ENCODE measurements around the gene SLC49A3. TPM values are rescaled to one million over a fixed set of nuclear protein-coding genes. Genes with fewer than 3 reads are reported as not detected.
A peak's percentile ranks its signal among the peaks of the same experiment; 100 is the strongest.

SLC49A3 gene
- total and polyA plus RNA-seq, 2 of the 8 experiments (the other 6 are each of a cell fraction or from before 2014, with no cell fraction given), result 5.0 to 8.8 TPM

DNA sequence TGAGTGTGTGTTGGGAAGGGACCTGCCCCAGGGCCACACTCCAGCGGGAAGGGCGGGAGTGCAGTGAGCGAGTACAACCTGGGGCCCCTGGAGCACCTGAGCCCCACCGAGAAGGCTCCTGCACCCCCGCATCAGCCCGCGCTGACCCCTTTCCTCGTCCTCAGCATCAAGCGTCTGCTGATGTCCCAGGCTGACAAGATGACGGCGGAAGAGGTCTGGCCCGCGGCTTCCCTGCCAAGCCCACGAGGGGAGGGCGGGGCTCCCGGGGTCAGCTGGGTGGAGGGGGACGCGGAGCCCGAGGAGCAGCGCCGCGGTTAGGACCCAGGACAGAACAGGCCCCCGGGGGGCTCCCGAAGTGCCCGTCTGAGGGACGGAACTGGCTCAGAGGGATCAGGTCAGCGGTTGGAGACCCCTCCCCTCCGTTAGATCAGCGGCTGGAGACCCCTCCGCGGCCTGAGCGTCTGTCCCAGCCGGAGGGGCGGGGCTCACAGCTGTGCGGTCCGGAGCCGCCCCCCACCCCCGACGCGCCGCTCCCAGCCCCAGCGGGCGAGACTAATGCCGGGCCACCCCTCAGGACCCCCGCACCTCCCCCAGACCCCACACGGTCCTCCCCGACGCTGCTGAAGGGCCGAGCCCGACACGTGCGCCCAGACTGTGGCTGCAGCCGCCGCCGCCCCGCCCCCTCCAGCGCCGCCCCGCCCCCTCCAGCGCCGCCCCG, 7.9 kb downstream of the SLC49A3 start (continued):
- TF ChIP-seq GTF2F1 (IDR thresholded peaks at IDR 0.05; ENCODE audit: borderline replicate concordance, low read depth, low read length) (no peak), SAP30 (IDR thresholded peaks at IDR 0.05; ENCODE audit: insufficient read depth, insufficient replicate concordance, low read length) (no peak), EGR1 (IDR thresholded peaks at IDR 0.05; ENCODE audit: borderline replicate concordance, low read depth, low read length) (no peak), PHF8 (conservative IDR thresholded peaks at IDR 0.05; ENCODE audit: low read depth, low read length) (no peak), CHD1 (IDR thresholded peaks at IDR 0.05; ENCODE audit: low read depth, low read length) (no peak), TAF1 (IDR thresholded peaks at IDR 0.05; ENCODE audit: low read depth, low read length) (no peak), ASH2L (IDR thresholded peaks at IDR 0.05; ENCODE audit: low read length) (no peak), TEAD4 (IDR thresholded peaks at IDR 0.05; ENCODE audit: low read depth, low read length) (no peak), CBX8 (IDR thresholded peaks at IDR 0.05; ENCODE audit: borderline replicate concordance, low read depth, low read length) (no peak), RFX5 (IDR thresholded peaks at IDR 0.05; ENCODE audit: borderline replicate concordance, low read depth, low read length) (no peak), SP2 (IDR thresholded peaks at IDR 0.05; ENCODE audit: low read length) (no peak), GABPA (IDR thresholded peaks at IDR 0.05; ENCODE audit: borderline replicate concordance, insufficient read depth, low read length) (no peak), CBX5 (IDR thresholded peaks at IDR 0.05; ENCODE audit: low read depth, low read length) (no peak), TAF7 (optimal IDR thresholded peaks at IDR 0.05; ENCODE audit: borderline replicate concordance, low read depth, low read length) (no peak), KDM4A (IDR thresholded peaks at IDR 0.05; ENCODE audit: low read depth, low read length, severe bottlenecking) (peak; percentile 72), CREB1 (IDR thresholded peaks at IDR 0.05) (no peak)
- TF ChIP-seq, protein P1, sequence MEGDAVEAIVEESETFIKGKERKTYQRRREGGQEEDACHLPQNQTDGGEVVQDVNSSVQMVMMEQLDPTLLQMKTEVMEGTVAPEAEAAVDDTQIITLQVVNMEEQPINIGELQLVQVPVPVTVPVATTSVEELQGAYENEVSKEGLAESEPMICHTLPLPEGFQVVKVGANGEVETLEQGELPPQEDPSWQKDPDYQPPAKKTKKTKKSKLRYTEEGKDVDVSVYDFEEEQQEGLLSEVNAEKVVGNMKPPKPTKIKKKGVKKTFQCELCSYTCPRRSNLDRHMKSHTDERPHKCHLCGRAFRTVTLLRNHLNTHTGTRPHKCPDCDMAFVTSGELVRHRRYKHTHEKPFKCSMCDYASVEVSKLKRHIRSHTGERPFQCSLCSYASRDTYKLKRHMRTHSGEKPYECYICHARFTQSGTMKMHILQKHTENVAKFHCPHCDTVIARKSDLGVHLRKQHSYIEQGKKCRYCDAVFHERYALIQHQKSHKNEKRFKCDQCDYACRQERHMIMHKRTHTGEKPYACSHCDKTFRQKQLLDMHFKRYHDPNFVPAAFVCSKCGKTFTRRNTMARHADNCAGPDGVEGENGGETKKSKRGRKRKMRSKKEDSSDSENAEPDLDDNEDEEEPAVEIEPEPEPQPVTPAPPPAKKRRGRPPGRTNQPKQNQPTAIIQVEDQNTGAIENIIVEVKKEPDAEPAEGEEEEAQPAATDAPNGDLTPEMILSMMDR (IDR thresholded peaks at IDR 0.05; ENCODE audit: control extremely low read depth in 1 of 3, insufficient read depth in 1 of 3, low read depth in 1 of 3, low read length in 3 of 3), result peak in 1 of 3 experiments; percentile 7; a peak in 1 of 4 replicates
- TF ChIP-seq, protein P2, sequence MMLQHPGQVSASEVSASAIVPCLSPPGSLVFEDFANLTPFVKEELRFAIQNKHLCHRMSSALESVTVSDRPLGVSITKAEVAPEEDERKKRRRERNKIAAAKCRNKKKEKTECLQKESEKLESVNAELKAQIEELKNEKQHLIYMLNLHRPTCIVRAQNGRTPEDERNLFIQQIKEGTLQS (IDR thresholded peaks at IDR 0.05; ENCODE audit: insufficient read depth, low read depth, low read length), result no peak

Measured in H1 (cell line).